HG02759 (cell line): ENCODE measurements around the gene GBX1.

Experiments
- ATAC-seq: cut with Tn5 transposase; IDR thresholded peaks from one replicate; pipeline ENCODE4 v1.9.1; 2021; ENCODE audit warnings: mild to moderate bottlenecking, moderate library complexity; ENCODE audit not compliant: unreplicated experiment

The GBX1 gene

GRCh38 chr7:151129117-151129959, 38.2 kb downstream of the GBX1 start:
- no peak for ATAC-seq

- ATAC-seq: no peak
These were observed 38.8 kb downstream of the GBX1 start for GRCh38 chr7:151128716-151129115.

- ATAC-seq: no peak
These were observed 39.4 kb downstream of the GBX1 start for GRCh38 chr7:151128144-151128543.

GRCh38 chr7:151126491-151127137, 40.9 kb downstream of the GBX1 start:
- ATAC-seq: no peak

GRCh38 chr7:151125846-151126481, 41.5 kb downstream of the GBX1 start:
- ATAC-seq: no peak

- ATAC-seq: no peak
These were observed 42.0 kb downstream of the GBX1 start for GRCh38 chr7:151125470-151125845.

GRCh38 chr7:151124899-151125399, 42.5 kb downstream of the GBX1 start:
- ATAC-seq: no peak

- ATAC-seq: no peak
These were observed 43.0 kb downstream of the GBX1 start for GRCh38 chr7:151124481-151124880.

GRCh38 chr7:151123822-151124464, 43.6 kb downstream of the GBX1 start:
- ATAC-seq: peak; percentile 84

GRCh38 chr7:151123158-151123821, 44.2 kb downstream of the GBX1 start:
- ATAC-seq: no peak

- ATAC-seq: no peak
These were observed 44.7 kb downstream of the GBX1 start for GRCh38 chr7:151122796-151123157.

GRCh38 chr7:151122276-151122675, 45.2 kb downstream of the GBX1 start:
- ATAC-seq: no peak

- ATAC-seq: no peak
These were observed 45.9 kb downstream of the GBX1 start for GRCh38 chr7:151121380-151122170.

- no peak for ATAC-seq
These were observed 46.6 kb downstream of the GBX1 start for GRCh38 chr7:151120896-151121295.

GRCh38 chr7:151119902-151120301, 47.6 kb downstream of the GBX1 start:
- no peak for ATAC-seq

GRCh38 chr7:151119055-151119415, 48.5 kb downstream of the GBX1 start:
- no peak for ATAC-seq

- ATAC-seq: no peak
These were observed 49.1 kb downstream of the GBX1 start for GRCh38 chr7:151118108-151119054.

- no peak for ATAC-seq
These were observed 49.9 kb downstream of the GBX1 start for GRCh38 chr7:151117565-151117964.
